Stimulated activated CD8-positive, alpha-beta memory T cell treated with anti-CD3 and anti-CD28 coated beads, Interleukin-12 subunit alpha, Interleukin-12 subunit beta, amount 100 ng/mL, for 24 hours (primary cell): ENCODE measurements around the gene ITPR2.

Source experiments
- DNase-seq: peaks from one replicate; pipeline ENCODE4 v3.0.0-alpha.2; 2020; ENCODE audit errors: extremely low read depth

Gene ITPR2

DNA sequence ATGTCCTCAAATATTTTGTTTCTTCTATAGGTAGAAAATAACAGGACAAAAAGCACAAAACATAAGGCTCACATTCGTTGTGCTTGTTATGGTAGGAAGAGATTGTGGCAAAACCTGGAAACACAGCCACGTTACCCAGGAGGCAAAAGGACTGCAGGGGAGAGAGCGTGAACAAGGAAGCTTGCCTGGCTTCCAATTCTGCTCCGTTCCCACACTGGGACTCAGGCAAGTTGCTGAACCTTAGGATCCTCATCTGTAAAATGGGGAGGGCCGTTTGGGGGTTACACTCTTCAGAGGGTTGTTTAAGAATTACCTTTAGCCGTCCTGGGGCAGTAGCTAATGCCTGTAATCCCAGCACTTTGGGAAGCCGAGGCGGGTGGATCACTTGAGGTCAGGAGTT is 432.4 kb downstream of the ITPR2 start:
- no peak for DNase-seq

DNA sequence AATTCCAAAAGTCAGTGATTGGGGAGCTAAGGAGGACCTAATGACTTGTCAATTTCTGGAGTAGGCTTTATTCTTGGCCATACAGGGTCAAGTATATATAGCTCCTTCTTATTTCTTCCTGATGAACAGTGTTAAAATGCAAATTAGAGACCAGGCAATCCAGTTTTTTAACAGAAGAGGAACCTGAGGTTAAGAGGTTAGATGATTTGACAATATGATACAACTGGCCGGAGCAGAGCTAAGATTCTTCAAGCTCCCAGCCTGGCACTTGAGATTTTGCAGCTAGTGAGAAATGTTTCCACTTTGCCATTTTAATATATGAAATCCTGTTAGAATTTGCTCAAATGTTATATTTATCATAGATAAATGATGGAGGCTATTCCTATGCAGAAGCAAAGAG is 433.6 kb downstream of the ITPR2 start:
- DNase-seq = no peak

DNA sequence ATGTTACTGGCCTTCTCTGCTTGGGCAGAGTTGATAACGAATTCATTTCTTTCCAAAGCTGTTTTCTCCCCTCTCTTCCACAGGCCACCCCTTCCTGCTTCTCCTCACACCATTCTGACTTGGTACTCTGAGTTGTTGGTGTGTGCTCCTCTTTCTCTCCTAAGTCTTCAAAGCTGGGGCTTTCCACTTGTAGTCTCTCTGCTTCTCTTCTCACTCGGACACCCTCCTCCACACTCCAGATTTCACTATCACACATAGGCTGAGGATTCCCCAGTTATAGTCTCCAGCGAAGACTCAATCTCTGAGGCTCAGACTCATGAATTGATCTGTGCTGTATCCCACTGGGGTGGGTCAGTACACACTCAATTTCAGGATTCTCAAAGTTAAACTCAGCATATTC is 436.6 kb downstream of the ITPR2 start:
- no peak for DNase-seq

DNA sequence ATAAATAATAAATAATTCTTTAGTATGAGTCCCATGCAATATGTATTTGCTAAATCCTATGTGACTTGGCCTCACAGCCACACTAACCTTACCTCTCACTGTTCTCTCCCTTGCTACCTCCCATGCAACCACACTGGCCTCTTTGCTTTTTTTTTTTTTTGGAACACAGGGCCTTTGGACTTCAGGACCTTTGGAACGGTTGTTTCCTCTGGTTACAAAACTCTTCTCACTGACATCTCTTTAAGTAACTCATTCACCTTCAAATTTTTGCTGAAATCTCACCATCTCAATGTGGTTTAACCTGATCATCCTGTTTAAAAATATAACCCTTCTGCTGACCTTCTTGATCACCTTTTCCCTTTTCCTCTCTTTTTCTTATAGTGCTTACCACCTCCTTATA is 443.7 kb downstream of the ITPR2 start:
- DNase-seq = no peak

DNA sequence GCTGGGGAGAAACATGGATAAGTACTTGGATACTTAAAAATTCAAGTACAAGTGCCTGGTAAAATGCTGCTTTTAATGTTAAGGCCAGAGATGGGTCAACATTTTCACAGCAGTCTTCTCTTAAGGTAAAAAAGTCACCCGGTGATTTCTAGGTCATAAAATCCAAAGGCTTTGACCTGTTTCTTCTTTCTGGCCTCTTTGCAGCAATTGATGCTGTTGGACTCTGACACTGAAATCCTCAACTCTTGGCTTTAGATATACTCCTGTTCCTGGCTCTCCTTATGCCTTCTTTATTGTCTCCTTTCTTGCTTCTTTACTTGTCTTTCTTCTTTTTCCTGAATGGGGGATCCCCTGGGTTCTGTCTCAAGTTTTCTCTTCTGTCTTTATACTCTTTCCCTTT is 448.5 kb downstream of the ITPR2 start:
- no peak for DNase-seq

DNA sequence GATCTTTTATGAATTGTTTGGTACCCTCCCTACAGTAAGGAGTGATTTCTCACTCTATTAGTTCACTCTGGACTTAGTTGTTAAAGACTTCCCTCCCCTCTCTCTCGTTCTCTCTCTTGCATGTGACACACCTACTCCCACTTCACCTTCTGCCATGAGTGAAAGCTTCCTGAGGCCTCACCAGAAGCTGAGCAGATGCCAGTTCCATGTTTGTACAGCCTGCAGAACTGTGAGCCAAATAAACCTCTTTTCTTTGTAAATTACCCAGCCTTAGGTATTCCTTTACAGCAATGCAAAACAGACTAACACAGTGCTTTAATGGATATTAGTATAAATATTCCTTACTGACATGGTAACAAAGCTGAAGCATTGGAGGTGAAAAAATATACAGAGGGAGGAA is 450.0 kb downstream of the ITPR2 start:
- DNase-seq = no peak

DNA sequence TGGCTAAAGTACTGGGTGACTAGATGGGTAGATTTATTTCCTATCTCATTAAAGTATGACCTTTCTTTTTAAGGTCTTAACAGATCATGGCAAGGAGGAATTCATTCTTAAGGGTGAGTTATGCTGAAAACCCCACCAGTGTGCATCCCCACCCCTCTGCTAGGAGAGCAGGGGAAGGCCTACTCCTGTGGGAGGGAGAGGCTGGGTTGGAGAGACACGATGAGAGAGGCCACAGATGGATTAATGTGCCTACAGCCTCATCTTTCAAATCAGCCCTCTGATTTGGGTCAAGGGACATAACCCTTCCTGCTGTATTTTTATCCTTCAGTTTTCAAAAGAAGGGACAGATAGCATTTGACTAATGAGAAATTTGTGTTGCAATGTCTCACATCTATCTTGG is 452.1 kb downstream of the ITPR2 start:
- no peak for DNase-seq

DNA sequence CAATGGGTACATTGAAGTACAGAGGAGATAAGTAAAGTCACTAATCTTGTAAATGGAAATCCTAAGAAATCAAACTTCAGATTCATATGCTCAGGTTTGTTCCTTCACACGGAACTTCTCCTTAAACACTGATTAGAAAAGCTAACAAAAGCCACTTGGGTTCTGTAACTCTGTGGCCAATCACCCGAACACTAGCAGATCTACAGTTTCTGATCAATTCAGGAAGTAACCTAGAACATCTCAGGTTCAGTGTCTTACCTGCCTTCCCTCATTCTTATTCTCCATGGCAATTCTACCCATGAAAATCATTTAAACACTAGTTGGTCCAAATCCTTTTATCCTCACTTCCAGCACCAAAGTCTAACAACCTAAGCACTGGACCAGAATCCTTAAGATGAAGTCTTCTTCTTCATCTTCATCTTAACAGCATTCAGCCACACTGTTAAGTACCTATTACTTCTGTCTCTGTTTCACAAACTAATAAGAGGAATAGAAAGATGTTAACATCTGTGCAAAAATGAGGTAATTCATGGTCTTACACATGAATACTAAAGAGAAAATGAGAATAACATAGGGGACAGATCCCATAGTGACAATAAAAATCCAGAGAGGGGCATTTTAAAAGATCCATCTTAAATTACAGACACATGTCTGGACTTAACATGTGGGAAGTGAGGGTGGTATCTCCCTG is 453.1 kb downstream of the ITPR2 start:
- DNase-seq = no peak

DNA sequence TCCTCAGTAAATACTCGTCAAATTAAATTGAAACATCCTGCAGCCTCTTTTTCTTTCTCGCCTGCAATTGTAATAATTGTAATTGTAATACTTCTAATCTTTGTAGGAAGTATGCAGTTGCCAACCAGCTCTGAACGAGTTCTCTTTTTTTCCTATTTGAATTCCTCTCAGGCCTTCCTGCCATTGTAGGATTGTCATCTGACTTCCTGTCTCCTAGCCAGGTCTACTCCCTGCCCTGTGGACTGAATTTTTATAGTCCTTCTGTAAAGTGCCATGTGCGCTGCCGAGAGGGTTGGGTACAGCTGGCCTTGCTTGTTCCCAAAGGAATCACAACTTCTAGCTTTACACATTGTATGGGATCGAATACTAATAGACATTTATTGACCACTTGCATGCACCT is 454.3 kb downstream of the ITPR2 start:
- no peak for DNase-seq

DNA sequence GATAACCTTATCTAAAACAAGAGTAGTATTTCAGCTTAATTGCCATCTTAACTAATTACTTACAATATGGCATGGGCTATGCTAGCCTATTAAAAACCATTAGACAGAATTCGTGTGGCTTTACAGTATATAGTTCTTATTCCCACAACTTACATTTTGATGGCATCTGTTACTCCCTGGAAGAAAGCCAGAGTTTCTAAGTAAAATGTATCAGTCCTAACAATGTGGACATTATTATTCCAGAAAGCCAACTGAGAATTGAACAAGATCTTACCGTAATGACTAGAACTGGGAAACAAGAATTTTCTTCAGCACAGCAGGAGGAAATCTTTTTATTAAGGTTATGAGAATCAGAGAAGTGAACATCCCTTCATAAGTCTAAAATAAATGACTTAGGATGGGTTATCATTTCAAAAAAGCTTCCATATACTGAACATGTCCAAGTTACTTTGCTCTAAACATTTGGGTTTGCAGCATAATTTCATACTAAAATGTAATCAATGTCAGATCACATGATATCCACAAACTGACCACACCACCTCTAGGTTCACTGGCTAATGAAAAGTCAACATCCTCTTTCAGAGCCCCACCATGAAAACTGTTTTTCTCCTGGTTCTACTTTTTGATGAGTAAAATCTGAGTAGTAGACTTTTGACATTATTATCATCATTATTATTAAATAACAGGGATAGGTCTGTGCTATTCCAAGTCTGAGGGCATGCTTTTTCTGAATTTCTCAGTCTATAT is 457.9 kb downstream of the ITPR2 start:
- DNase-seq = no peak

DNA sequence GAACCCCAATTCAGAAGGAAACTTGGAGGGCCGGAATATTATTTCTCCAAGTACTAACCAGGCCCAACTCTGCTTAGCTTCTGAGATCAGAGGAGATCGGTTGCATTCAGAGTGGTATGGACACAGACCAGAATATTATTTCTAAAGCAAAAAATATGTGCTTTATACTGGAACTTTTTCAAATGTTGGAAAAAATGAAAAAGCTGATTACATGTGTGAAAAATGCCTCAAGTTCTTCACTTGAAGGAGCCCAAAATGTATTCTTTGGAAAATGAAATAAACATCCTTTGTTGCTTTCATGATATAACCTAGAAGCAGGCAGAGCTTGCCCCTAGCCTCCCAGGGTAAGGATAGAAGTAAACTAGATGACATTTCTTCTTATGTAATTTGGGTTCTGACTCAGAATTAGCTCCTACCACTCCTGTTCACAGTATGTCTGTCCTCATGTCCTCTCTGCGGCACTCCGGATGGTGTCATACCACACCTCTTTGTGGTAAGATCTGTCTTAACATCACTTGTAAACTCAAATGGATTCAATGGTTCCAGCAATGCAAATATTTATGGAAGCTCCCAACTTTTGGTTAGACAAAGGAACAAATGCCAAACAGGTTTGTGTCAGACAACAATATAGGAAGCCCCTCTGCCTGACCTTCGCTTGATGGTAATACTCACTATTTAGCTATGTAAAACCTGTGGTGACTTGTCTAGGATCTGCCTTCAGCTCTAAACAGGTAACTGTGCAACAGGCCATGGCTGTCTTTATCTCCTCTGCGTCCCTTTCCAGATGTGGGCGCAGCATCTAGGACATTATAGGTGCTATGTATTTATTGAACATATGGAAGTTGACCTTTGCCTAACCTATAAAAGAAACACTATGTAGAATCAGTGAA is 459.1 kb downstream of the ITPR2 start:
- DNase-seq = no peak

DNA sequence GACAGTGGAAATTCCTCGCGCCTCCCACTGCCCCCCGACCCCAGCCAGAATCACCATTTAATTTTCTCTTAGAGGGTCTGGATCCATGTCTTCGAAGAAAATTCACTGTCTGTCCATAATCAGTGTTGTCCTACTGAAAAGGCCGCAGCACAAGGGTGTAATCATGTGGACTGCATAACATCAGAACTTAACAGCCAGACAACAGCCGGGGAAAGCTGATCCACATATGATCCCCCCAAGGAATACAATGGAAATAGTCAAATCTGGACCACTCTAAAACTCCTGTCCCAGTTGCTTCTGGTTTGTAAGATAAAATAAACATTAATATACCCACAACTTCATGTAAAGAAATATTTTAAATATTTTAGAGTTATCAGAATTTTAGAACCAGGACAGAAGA is 460.1 kb downstream of the ITPR2 start:
- DNase-seq = no peak

DNA sequence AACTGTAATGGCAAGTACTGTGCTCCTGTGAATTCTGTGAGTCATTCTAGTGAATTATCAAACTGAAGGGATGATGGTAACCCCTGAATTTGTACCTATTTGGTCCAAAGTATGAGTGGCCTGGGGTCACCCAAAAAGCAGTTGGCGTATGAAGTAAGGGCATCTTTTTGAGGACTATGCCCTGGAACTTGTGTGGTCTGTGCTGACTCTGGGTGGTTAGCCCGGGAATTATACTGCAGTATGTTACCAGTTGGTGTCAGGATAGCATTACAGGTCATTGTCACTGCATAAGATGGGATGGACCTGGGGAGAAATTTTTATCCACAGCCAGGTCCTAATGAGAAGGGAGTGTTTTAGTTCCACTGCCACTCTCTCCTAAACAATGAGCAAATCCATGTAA is 462.9 kb downstream of the ITPR2 start:
- no peak for DNase-seq

DNA sequence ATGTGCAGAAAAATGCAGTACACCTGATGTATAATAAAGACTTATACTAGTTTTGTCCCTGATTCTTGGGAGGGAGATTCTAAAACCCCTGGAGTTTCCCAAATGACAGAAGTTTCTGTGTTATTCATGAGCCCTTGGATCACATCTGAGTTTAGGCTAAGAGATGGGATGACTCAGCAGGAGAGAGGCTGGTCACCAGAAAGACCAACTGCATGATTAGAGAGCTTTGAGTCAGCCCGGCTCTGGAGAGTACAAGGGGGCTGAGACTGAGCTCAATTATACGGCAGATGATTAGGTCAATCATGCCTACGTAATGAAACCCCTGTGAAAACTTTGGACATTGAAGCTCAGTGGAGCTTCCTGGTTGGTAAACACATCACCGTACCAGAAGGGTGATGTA is 463.4 kb downstream of the ITPR2 start:
- no peak for DNase-seq

DNA sequence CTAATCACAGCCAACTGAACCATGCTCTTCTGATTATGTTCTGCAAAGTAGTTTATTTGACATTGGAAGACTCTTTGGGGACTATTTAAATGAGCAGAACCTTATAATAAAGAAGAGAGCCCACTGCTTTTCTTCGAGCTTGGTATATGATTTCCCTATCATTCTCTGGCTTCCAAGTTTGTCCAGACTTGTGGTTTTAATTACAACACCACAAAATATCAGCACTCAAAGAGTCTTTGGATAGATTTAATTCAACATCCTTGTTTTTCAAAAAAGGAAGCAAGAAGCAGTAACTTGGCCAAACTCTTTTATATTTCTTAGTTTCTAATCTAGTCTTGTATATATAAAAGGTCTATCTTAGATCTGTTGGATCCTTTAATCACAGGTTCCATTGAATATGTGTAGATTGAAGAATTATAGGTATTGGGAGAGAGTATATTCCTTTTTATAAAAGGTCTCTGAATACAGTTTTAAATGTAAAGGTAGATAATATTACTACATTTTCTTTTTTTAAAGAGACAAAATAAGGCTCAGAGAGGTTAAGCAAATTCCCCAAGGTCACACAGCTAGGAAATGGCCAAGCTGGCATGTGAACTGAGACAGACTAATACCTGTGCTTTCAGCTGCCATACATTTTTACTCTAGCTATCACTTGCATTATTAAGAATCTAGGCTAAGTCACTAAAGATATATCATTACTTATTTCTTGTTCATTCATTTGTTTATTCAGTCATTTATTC is 464.8 kb downstream of the ITPR2 start:
- DNase-seq = no peak

DNA sequence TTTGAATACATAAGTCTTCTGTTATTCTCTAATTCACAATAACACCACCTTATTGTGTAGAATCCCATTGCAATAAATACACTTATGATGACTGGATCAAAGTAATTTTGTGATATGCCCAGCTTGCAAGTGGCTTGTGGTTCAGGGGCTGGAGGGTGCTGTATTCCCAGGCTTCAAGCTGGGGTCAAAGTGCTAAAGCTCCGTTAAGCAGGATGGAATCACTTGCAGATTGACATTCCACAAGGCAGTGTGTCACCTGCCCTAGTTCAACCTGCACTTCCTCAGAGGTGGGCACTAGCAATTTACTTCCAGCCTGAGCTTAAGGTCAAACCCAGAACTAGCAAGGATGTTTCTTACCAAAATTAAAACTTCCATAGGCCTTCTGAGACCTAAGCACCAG is 471.0 kb downstream of the ITPR2 start:
- DNase-seq = no peak

DNA sequence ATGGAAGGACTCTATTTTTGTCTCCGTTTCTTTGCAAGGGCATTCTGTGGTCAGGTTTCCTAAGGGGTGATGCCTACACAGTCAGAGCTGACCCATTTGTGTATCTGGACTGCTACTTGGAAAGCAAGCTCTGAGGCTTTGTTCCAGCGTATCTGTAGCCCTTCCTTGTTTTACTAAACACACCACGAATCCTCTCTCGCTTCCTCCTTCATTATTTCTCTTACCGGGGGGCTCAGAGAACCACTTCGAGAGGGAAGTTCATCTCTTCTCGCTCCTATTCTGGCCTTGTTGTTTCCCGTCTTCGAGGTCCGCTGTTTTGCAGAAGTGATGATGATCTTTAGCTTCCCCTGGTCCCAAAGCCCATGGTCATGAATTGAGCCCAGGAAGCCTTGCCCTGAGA is 472.9 kb downstream of the ITPR2 start:
- no peak for DNase-seq

DNA sequence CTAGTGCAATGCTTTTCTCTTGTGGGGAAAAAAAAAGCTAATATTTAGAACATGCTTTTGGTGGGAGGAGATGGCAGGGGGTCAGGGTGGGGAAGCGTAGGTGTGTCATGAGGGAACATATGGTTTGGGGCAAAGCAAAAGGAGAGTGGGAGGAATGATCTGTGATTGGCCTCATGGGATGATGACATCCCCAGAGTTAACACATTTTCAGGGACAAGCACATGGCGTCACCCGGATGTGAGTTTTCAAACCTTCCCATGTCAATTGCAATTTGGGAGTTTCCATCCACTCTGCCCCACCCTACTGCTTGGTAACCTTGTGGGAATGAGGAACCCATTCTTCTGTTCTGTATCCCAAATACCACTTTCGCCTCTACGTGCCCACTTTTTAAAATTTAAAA is 473.4 kb downstream of the ITPR2 start:
- DNase-seq = no peak

DNA sequence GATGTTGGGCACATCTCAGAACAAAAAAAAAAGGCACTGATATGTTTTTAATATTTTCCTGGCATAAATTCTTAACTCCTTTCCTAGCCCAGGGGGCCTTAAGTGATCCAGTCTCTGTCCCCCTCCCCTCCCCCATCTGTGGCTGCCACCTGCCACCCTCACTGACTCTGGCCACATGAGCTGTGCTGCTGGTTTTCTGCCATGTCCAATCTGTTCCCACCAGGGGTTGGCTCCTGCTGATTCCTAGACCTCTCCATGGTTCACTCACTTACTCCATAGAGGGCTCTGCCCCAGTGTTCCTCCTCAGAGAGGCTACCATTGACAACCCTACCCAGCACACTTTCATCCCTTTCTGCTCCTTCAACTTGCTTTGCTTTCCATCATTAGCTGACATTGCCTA is 474.3 kb downstream of the ITPR2 start:
- DNase-seq = no peak

DNA sequence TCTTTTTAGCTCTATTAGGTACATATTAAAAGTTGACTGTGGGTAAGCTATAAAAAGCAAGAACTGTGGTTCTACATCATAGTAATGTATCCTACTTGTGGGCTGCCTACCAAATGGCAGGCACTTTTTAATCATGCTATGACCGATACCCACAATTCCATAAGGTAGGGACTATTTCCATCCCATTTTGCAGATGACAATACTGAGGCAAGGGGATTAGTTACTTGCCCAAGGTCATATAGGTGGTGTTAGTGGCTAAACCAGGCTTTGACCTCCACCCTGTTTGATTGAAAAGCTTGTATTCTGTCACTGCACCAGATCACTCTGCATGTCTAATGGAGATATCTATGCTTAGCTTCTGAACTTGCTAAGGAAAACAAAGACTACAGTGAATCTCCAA is 485.7 kb downstream of the ITPR2 start:
- DNase-seq = no peak

DNA sequence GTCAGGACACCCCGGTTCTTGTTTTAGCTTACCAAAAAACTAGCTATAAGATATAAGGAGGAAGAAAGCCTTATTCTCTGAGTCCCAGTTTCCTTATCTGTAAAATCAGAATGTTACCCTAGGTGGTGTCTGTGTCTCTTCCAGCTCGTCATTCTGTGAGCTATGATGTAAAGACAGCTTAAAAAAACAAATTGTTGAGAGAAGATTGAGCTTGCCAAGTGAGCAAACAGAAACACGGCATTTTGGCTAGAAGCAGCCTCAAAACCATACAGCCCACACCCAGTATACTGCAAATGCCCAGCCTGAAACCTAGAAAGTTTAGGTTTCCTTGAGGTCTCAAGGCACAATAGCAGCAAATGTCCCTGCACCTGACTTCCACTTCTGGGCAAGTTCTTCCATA is 486.3 kb downstream of the ITPR2 start:
- DNase-seq = no peak

DNA sequence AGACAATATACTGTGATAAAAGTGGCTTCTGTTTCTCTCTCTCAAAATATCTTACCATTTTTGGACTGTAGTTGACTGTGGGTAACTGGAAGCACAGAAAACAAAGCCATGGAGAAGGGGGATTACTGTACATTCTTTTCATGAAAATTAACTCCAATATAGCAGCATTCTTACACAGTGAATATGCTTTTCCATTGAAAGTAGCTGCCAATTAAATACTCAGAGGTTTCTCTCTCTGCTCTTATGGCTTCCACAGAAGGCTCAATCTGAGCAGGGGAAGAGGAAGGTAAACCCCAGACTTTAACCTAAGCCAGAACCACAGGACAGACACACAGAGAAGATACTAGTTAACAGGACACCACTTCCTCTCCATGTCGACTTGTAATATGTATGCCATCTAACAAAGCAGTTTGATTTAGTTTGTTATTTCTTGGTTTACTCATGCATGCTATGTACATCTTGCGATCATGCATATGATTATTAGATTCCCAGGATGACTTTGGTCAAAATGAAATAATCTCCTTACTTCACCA is 487.5 kb downstream of the ITPR2 start:
- no peak for DNase-seq
